Naive thymus-derived CD8-positive, alpha-beta T cell (primary cell): ENCODE measurements around the gene ARID1B. TPM values are rescaled to one million over a fixed set of nuclear protein-coding genes. Genes with fewer than 3 reads are reported as not detected.

Source experiments
- ATAC-seq, 2 donors: fragments of 150-1000 bp; cut with Tn5 transposase in 1 of 2; sonication (Bioruptor Pico), chemical (Tn5 transposase) in 1 of 2; 1 replicate in 1 of 2; 2 replicates in 1 of 2; pipeline ENCODE4 v1.10.0; 2021; ENCODE audit warnings: mild to moderate bottlenecking in 2 of 2, moderate library complexity in 2 of 2
- POLR2A ChIA-PET: fragments of 350-600 bp; sonication (Branson Sonifier 250); formaldehyde crosslinking; loops from one replicate; lab custom pipeline; 2021; ENCODE audit warnings: antibody characterized with exemption; lab: Charles Lee
- DNase-seq, 10 donors: peaks; one replicate each; pipeline versions ENCODE4 v3.0.0 to v3.0.0-alpha.2; 2020 to 2022
- H3K27ac Mint-ChIP-seq, 10 donors: one replicate each; pipeline ENCODE4 v1.8.0; 2020 to 2022; ENCODE audit warnings: mild to moderate bottlenecking in 10 of 10, mixed read lengths in 10 of 10, moderate library complexity in 4 of 10, inconsistent platforms in 1 of 10
- H3K27me3 Mint-ChIP-seq, 5 donors: one replicate each; pipeline ENCODE4 v1.8.0; 2021 to 2022; ENCODE audit warnings: mixed read lengths in 5 of 5
- H3K36me3 Mint-ChIP-seq, 3 donors: one replicate each; pipeline ENCODE4 v1.8.0; 2020 to 2022; ENCODE audit warnings: mixed read lengths in 3 of 3, mild to moderate bottlenecking in 2 of 3, inconsistent platforms in 1 of 3
- H3K4me1 Mint-ChIP-seq, 4 donors: one replicate each; pipeline ENCODE4 v1.8.0; 2021 to 2022; ENCODE audit warnings: mixed read lengths in 4 of 4
- H3K4me3 Mint-ChIP-seq, 10 donors: one replicate each; pipeline ENCODE4 v1.8.0; 2020 to 2022; ENCODE audit warnings: mild to moderate bottlenecking in 10 of 10, mixed read lengths in 10 of 10, moderate library complexity in 6 of 10, inconsistent platforms in 1 of 10
- H3K9me3 Mint-ChIP-seq, 9 donors: one replicate each; pipeline ENCODE4 v1.8.0; 2020 to 2022; ENCODE audit warnings: mixed read lengths in 9 of 9, mild to moderate bottlenecking in 3 of 9, inconsistent platforms in 1 of 9, moderate library complexity in 1 of 9
- polyA plus RNA-seq, 3 donors: library from polyadenylated mRNA; unstranded; fragments of 300-500 nt; fragmentation: Illumina TruSeq; gene quantifications; one replicate each; pipeline ENCODE4 v1.2.3, GENCODE V29; 2021
- total RNA-seq, 8 experiments: library from RNA in 2 of 8; stranded (reverse) in 2 of 8; gene quantifications; one replicate each; pipeline ENCODE4 v1.2.3 and lab custom pipeline; 2021 to 2026

The ARID1B gene
- total and polyA plus RNA-seq, 5 experiments from 2014 or later = 9.0 to 122 (median 18.6) TPM

DNA sequence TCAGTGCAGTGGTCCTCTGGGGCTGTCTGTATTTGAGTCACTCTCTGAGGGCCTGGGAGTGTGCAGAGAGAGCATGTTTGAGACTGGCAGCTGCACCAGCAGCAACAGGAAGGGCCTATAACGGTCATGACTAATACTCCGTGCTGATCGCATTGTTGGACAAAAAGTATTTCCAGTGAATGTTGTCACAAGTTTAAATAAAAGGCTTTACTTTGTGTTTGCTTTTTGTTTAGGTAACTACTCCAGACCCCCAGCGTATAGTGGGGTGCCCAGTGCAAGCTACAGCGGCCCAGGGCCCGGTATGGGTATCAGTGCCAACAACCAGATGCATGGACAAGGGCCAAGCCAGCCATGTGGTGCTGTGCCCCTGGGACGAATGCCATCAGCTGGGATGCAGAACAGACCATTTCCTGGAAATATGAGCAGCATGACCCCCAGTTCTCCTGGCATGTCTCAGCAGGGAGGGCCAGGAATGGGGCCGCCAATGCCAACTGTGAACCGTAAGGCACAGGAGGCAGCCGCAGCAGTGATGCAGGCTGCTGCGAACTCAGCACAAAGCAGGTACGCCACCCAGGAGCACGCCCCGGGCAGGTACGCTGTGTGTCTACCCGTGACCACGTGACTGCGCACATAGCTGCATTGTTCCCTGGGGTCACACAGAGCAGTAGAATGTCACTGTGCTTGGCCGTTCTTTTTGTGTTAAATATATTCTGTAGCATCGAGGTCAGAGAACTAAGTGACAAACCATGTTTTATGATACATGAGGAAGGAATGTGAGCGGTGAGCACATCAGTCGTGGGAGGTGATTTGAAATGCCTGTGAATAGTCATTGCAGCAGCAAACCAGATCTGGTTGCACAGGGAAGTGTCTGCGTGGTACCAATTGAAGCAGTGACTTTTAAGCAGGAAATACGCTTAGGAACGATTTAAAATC is 371.5 kb downstream of the ARID1B start:
- Mint-ChIP-seq H3K27ac (peak overlapping the region in 3 of 10 donors; percentile 4 to 57 (median 10)), H3K4me1 (peaks cover 17 to 42% (median 30%) of the 10 kb centered on the region in 4 donors), H3K36me3 (peaks cover 5 to 57% (median 5%) of the 10 kb centered on the region in 3 donors), H3K27me3 (no peaks in the 10 kb centered on the region), H3K9me3 (no peaks in the 10 kb centered on the region), H3K4me3 (peak overlapping the region in 1 of 10 donors; percentile 14)
- POLR2A ChIA-PET = no interaction called here
- DNase-seq (no peak), ATAC-seq (no peak)

DNA sequence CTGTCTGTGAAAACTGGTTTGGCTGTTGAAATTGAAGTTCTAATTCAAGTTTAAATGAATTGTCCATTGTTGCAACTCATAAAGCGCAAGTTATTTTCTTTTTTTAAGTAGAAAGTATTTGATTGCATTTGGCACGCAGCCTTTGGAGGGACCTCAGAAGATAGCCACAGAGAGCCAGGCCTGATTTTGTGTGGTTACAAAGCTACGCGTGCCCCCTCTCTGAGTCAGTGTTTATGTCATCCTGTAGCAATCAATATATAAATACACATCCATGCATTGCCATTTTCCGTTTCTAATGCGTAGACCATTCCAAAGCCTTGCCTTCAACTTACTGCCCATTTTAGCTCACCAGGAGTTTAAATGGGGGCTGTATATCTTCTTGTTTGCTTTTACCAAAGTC is 372.9 kb downstream of the ARID1B start:
- peaks cover 5 to 67% (median 8%) of the 10 kb centered on the region in 3 donors for H3K36me3 Mint-ChIP-seq
- peaks cover 21 to 38% (median 28%) of the 10 kb centered on the region in 4 donors for H3K4me1 Mint-ChIP-seq
- POLR2A ChIA-PET = no interaction called here
- ATAC-seq (no peak), DNase-seq (no peak)
- H3K4me3 Mint-ChIP-seq = no peak overlapping the region
- H3K27me3 Mint-ChIP-seq = no peaks in the 10 kb centered on the region
- no peak overlapping the region for H3K27ac Mint-ChIP-seq
- no peaks in the 10 kb centered on the region for H3K9me3 Mint-ChIP-seq

DNA sequence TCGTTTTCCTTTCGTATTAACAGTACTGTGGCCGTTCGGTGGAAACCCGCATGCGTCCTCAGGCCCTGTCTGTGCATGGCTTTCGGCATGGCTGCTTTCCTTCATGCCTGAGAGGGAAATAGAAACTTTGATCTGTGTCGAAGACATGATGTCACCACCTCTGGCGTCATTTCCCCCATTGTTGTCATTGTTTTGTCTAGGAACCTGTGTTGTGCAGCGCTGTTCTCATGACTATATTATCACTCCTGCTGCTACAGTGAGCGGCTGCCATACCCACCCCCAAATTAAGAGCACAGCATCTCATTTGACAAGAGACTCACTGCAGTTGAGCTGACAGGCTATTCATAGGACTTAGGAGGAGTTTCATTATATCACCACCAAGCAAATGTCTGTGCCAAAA is 373.9 kb downstream of the ARID1B start:
- no peak overlapping the region for H3K4me3 Mint-ChIP-seq
- ATAC-seq (no peak), DNase-seq (no peak)
- no peaks in the 10 kb centered on the region for H3K9me3 Mint-ChIP-seq
- peak overlapping the region in 3 of 10 donors; percentile 3 to 40 (median 13) for H3K27ac Mint-ChIP-seq
- H3K4me1 Mint-ChIP-seq = peaks cover 17 to 36% (median 23%) of the 10 kb centered on the region in 4 donors
- POLR2A ChIA-PET = no interaction called here
- peaks cover 5 to 72% (median 8%) of the 10 kb centered on the region in 3 donors for H3K36me3 Mint-ChIP-seq
- no peaks in the 10 kb centered on the region for H3K27me3 Mint-ChIP-seq

DNA sequence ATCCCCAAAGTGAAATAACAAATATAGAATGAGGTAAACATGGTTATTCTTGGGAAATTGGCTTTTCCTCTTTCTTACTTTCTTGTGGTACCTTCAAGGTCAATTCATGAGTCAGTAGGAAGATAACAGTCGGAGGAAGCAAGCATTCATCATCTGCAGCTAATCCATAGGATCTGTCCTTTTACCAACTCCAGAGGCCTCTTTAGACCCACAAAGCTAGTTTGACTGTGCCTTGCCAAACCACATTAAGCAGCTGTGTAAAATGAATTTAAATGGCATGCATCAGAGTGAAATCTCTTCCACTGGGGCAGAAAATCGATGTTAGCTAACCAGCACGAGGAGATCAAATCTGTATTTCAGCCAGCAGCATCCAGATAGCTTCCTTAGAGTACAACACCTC is 374.8 kb downstream of the ARID1B start:
- POLR2A ChIA-PET = interaction anchor here (0.5 kb wide), 1 partner anchor 686 kb away, joined by 4 read pairs; no protein-coding TSS in a partner anchor
- Mint-ChIP-seq H3K36me3 (peaks cover 5 to 77% (median 8%) of the 10 kb centered on the region in 3 donors), H3K27ac (no peak overlapping the region), H3K4me3 (no peak overlapping the region), H3K27me3 (no peaks in the 10 kb centered on the region), H3K4me1 (peaks cover 12 to 27% (median 16%) of the 10 kb centered on the region in 4 donors), H3K9me3 (no peaks in the 10 kb centered on the region)
- DNase-seq = no peak
- no peak for ATAC-seq

DNA sequence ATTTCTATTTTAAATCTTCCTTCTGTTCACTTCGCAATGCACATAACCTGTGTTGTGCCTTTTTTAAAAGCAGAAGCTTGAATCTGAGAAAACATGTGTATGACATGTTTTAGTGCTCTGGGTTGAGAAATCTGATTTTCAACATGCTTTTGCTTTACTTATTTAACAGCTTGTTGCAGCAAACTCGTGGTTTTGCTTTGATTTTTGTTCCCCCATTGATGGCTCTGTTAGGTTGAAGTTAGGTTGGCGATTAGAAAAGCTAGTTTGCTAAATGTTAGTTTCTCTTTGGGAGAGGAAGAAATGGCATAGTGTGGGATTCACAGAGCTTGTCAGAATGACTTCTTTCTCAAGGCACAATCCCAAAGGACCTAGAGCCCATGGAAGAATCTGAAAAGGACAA is 375.4 kb downstream of the ARID1B start:
- H3K27ac Mint-ChIP-seq = peak overlapping the region in 4 of 10 donors; percentile 28 to 69 (median 50)
- POLR2A ChIA-PET = interaction anchor here (0.5 kb wide), 1 partner anchor 686 kb away, joined by 4 read pairs; no protein-coding TSS in a partner anchor
- peaks cover 12 to 27% (median 17%) of the 10 kb centered on the region in 4 donors for H3K4me1 Mint-ChIP-seq
- no peak overlapping the region for H3K4me3 Mint-ChIP-seq
- ATAC-seq (no peak), DNase-seq (no peak)
- no peaks in the 10 kb centered on the region for H3K9me3 Mint-ChIP-seq
- no peaks in the 10 kb centered on the region for H3K27me3 Mint-ChIP-seq
- peaks cover 5 to 83% (median 8%) of the 10 kb centered on the region in 3 donors for H3K36me3 Mint-ChIP-seq

DNA sequence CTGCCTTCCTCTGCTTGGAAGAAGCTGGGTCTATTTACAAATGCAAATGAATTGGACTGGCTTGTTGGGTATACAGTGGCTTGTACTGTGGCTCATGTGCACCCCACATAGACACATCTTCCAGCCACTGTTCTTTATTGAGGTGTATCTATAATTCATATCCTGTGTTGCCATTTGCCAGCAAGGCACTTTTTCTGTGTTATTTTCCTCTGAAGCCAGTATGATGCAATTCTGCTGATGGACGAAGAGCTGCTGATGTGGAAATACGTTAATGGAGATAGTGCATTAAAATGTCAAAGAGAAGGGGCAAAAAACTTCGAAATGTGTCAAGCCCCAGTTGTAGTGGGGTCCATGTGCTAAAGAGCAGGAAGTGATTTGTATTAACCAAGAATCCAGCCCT is 378.6 kb downstream of the ARID1B start:
- DNase-seq (no peak), ATAC-seq (no peak)
- peak overlapping the region in 2 of 10 donors; percentile 5 to 49 for H3K27ac Mint-ChIP-seq
- H3K4me3 Mint-ChIP-seq = no peak overlapping the region
- no peaks in the 10 kb centered on the region for H3K9me3 Mint-ChIP-seq
- no peaks in the 10 kb centered on the region for H3K27me3 Mint-ChIP-seq
- peaks cover 2 to 67% (median 3%) of the 10 kb centered on the region in 3 donors for H3K36me3 Mint-ChIP-seq
- H3K4me1 Mint-ChIP-seq = peaks cover 10 to 18% (median 14%) of the 10 kb centered on the region in 4 donors
- POLR2A ChIA-PET = no interaction called here

DNA sequence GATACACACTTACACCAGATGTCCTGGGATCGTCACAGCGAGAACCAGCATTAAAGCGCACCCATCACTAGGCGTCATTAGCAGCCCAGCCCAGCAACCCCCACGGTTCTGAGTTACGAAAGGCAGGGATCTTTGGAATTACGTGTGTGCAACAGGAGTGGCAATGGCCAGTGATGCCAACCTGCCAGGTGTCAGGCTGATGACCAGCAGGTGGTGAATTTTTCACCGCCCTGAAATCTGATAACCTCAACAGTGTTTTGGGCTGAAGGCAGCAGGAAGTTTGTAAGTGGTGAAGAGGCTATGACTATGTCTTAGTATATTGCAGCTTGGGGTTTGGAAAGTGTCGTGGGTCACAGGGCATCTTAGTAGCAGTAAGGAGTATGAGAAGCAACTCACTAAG is 380.1 kb downstream of the ARID1B start:
- Mint-ChIP-seq H3K9me3 (no peaks in the 10 kb centered on the region), H3K27me3 (no peaks in the 10 kb centered on the region), H3K4me3 (no peak overlapping the region), H3K27ac (peak overlapping the region in 2 of 10 donors; percentile 56 to 57), H3K4me1 (peaks cover 0 to 14% (median 3%) of the 10 kb centered on the region in 4 donors), H3K36me3 (peaks cover 3 to 57% (median 5%) of the 10 kb centered on the region in 3 donors)
- no peak for DNase-seq
- ATAC-seq = no peak
- POLR2A ChIA-PET = no interaction called here

DNA sequence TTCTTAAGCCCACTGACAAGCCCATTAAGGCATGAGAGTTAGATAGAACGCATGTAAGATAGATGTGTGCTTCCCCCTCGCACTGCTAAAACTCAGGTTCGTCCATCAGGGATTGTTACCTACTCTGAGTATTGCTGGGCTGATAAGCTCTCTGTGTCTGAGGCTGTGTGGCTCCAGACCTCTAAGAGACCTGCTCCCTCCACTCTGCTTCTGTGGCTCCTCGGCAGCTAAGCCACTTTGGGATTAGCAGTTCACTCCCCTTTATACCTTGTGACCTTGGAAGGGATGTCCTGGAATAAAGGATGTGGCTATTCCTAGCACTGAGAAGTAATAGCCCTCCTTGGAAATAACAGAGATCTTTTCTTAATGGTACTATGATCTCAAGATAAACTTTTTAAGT is 381.3 kb downstream of the ARID1B start:
- DNase-seq (no peak), ATAC-seq (no peak)
- POLR2A ChIA-PET = no interaction called here
- Mint-ChIP-seq H3K36me3 (peaks cover 3 to 50% (median 5%) of the 10 kb centered on the region in 3 donors), H3K27ac (peak overlapping the region in 1 of 10 donors; percentile 32), H3K27me3 (no peaks in the 10 kb centered on the region), H3K4me1 (peaks cover 0 to 13% (median 4%) of the 10 kb centered on the region in 4 donors), H3K9me3 (no peaks in the 10 kb centered on the region), H3K4me3 (no peak overlapping the region)

DNA sequence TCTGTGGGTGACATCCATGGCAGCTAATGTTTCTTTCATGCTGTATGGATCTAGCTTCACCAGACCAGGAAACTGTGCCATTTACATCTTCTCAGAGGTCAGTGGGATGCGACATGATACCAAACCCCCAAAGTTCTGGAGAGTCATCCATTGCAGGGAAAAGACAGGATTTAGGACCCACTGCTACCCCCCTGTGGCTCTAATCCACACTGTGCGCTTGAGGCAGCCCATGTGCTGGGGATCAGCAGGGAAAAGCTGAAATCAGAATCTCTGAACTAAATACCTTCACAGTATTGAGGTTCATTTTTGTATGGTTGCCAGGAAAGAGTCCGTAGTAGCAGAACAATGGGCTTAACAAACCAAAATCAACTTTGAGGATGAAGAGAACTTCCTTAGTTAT is 381.7 kb downstream of the ARID1B start:
- Mint-ChIP-seq H3K4me3 (no peak overlapping the region), H3K36me3 (peaks cover 2 to 48% (median 5%) of the 10 kb centered on the region in 3 donors), H3K9me3 (no peaks in the 10 kb centered on the region), H3K4me1 (peaks cover 0 to 16% (median 3%) of the 10 kb centered on the region in 4 donors), H3K27ac (peak overlapping the region in 2 of 10 donors; percentile 32 to 38), H3K27me3 (no peaks in the 10 kb centered on the region)
- POLR2A ChIA-PET = no interaction called here
- no peak for ATAC-seq
- DNase-seq = no peak

DNA sequence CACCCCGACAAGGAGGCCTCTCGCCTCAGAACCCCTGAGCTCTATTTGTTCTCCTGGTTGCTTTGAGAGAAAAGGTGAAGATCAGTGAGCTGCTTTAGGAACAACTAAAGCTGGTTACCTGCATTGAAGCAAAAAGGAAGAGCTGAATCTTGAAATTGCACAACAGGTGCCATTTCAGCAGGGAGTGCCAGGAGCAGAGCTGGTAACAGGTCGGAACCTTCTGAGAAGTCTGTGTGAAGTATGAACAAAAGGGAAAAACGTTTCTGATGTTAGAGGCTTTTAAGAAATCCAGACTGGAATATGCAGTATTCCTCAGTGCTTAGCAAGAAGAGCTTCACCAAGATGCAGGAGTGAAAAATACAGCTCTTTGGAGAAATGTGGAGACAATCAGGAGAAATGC is 382.2 kb downstream of the ARID1B start:
- Mint-ChIP-seq H3K4me1 (peaks cover 0 to 17% (median 3%) of the 10 kb centered on the region in 4 donors), H3K4me3 (no peak overlapping the region), H3K27me3 (no peaks in the 10 kb centered on the region), H3K9me3 (no peaks in the 10 kb centered on the region), H3K36me3 (peaks cover 0 to 45% (median 5%) of the 10 kb centered on the region in 3 donors), H3K27ac (peak overlapping the region in 1 of 10 donors; percentile 38)
- no peak for ATAC-seq
- POLR2A ChIA-PET = no interaction called here
- no peak for DNase-seq

DNA sequence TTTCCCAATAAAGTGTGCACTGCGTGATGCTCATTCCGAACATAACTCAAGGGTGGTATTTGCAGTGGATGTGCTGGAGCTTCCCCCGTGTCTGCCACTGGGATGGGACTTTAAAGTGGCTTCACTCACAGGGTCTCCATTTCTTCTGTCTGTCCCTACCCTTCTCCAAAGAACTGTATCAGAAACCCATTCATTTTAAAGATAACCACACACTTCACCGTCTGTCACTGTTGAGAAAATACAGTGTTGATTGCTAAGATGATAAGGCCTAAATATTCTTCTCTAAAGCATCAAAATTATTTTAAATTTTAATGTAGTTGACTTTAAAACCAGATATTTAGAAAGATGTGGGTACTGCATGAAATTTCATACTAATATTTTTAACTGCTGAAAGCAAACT is 384.7 kb downstream of the ARID1B start:
- H3K27me3 Mint-ChIP-seq = no peaks in the 10 kb centered on the region
- no peaks in the 10 kb centered on the region for H3K9me3 Mint-ChIP-seq
- POLR2A ChIA-PET = no interaction called here
- DNase-seq (no peak), ATAC-seq (no peak)
- H3K4me3 Mint-ChIP-seq = no peak overlapping the region
- peaks cover 0 to 13% (median 3%) of the 10 kb centered on the region in 4 donors for H3K4me1 Mint-ChIP-seq
- H3K27ac Mint-ChIP-seq = no peak overlapping the region
- H3K36me3 Mint-ChIP-seq = peaks cover 5 to 32% (median 5%) of the 10 kb centered on the region in 3 donors

DNA sequence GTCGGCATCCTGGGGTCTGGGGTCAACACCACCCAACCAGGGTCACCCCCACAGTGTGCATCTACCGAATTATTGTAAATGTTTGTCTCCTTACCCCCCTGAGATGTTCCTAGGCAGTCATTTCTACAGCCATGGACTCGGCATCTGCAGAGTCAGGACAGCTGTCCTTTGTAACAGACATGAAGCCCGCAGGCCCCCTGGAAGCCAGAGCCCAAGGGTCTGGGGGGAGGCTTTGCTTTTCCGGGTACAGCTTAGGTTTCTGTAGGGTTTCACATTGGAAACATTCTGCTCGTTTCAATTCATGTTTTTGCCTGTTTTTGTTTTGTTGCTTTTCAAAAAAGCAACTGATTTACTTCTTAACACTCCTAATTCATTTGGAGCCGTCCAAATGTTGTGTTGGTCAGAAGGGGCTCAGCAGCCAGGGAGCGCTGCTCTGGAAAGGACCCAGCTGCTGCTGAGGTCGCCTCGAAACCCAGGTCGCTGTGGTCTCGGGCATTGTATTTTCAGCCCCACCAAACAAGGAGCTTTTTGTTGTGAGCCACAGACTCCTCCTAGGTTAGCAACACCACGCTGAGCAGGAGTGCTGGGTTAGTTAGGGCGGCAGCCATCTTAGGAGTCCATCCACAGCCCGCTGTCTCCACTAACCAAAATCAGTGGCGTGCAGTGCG is 385.7 kb downstream of the ARID1B start:
- POLR2A ChIA-PET = no interaction called here
- Mint-ChIP-seq H3K27me3 (no peaks in the 10 kb centered on the region), H3K36me3 (peaks cover 5 to 34% (median 10%) of the 10 kb centered on the region in 3 donors), H3K4me1 (peaks cover 0 to 10% (median 3%) of the 10 kb centered on the region in 4 donors), H3K27ac (peak overlapping the region in 1 of 10 donors; percentile 5), H3K9me3 (no peaks in the 10 kb centered on the region), H3K4me3 (no peak overlapping the region)
- ATAC-seq = no peak
- no peak for DNase-seq
